CD14-positive monocyte (primary cell): ENCODE data around the gene RPS24. TPM values are rescaled to one million over a fixed set of nuclear protein-coding genes. Genes with fewer than 3 reads are reported as not detected.

Experiments used
- DNase-seq, 3 donors: peaks; one replicate each; pipeline ENCODE4 v3.0.0-alpha.2; 2011 to 2022
- H2AFZ ChIP-seq: 2 replicates; pipeline ENCODE4 v1.6.0; 2012; ENCODE audit warnings: mild to moderate bottlenecking, low read depth, low read length, inconsistent platforms; ENCODE audit not compliant: insufficient read depth, poor library complexity, severe bottlenecking
- H3K27ac ChIP-seq, 2 donors: 1 replicate in 1 of 2; 2 replicates in 1 of 2; pipeline ENCODE4 v1.5.1; 2012 to 2013; ENCODE audit warnings: low read length in 2 of 2, control low read depth in 1 of 2, inconsistent platforms in 1 of 2, low read depth in 1 of 2, mild to moderate bottlenecking in 1 of 2
- H3K27me3 ChIP-seq, 2 donors: one replicate each; pipeline versions ENCODE4 v1.6.0 to v1.6.1; 2011 to 2013; ENCODE audit warnings: low read length in 2 of 2; ENCODE audit not compliant: control insufficient read depth in 2 of 2, insufficient read depth in 2 of 2
- H3K36me3 ChIP-seq, 2 donors: replicated peaks in 1 of 2; 1 replicate in 1 of 2; 2 replicates in 1 of 2; pipeline versions ENCODE4 v1.5.1 to v1.6.1; 2012 to 2013; ENCODE audit warnings: low read length in 2 of 2, control low read depth in 1 of 2, inconsistent platforms in 1 of 2, mild to moderate bottlenecking in 1 of 2; ENCODE audit not compliant: insufficient read depth in 2 of 2, control insufficient read depth in 1 of 2
- H3K4me1 ChIP-seq, 2 donors: 1 replicate in 1 of 2; 2 replicates in 1 of 2; pipeline versions ENCODE4 v1.5.1 to v1.6.1; 2012 to 2013; ENCODE audit warnings: low read length in 2 of 2, control low read depth in 1 of 2, inconsistent platforms in 1 of 2, mild to moderate bottlenecking in 1 of 2, moderate library complexity in 1 of 2; ENCODE audit not compliant: insufficient read depth in 2 of 2, control insufficient read depth in 1 of 2
- H3K4me2 ChIP-seq: replicated peaks from 2 replicates; pipeline ENCODE3; 2012; ENCODE audit warnings: low read length, moderate library complexity, mild to moderate bottlenecking; ENCODE audit not compliant: poor library complexity, severe bottlenecking; ENCODE audit errors: extremely low read depth
- H3K4me3 ChIP-seq, 3 experiments: fragments of 200-600 bp in 1 of 3; sonication (generic) in 1 of 3; replicated peaks in 1 of 3; 1 replicate in 2 of 3; 2 replicates in 1 of 3; pipeline ENCODE4 v1.5.1; 2011 to 2013; ENCODE audit warnings: low read length in 3 of 3, mild to moderate bottlenecking in 3 of 3, control low read depth in 2 of 3, low read depth in 2 of 3, inconsistent platforms in 1 of 3, moderate library complexity in 1 of 3
- H3K79me2 ChIP-seq: 2 replicates; pipeline ENCODE4 v1.6.0; 2012; ENCODE audit warnings: mild to moderate bottlenecking, control low read depth, inconsistent platforms, low read length, moderate library complexity; ENCODE audit not compliant: insufficient read depth
- H3K9ac ChIP-seq: 2 replicates; pipeline ENCODE4 v1.6.0; 2017; ENCODE audit warnings: low read length, mild to moderate bottlenecking; ENCODE audit not compliant: insufficient read depth, poor library complexity, severe bottlenecking
- H3K9me3 ChIP-seq, 2 donors: replicated peaks in 1 of 2; 1 replicate in 1 of 2; 2 replicates in 1 of 2; pipeline versions ENCODE4 v1.5.1 to v1.6.1; 2012 to 2013; ENCODE audit warnings: low read length in 2 of 2, control low read depth in 1 of 2; ENCODE audit not compliant: control insufficient read depth in 1 of 2, insufficient read depth in 1 of 2
- H4K20me1 ChIP-seq: 2 replicates; pipeline ENCODE4 v1.6.0; 2012; ENCODE audit warnings: mild to moderate bottlenecking, low read length, control low read depth, moderate library complexity; ENCODE audit not compliant: insufficient read depth
- H3K27ac Mint-ChIP-seq, 7 donors: one replicate each; pipeline ENCODE4 v1.8.0; 2020; ENCODE audit warnings: mild to moderate bottlenecking in 7 of 7, mixed read lengths in 7 of 7, moderate library complexity in 6 of 7, inconsistent platforms in 2 of 7
- H3K27me3 Mint-ChIP-seq, 3 donors: one replicate each; pipeline ENCODE4 v1.8.0; 2021 to 2022; ENCODE audit warnings: low read depth in 3 of 3, mild to moderate bottlenecking in 3 of 3, mixed read lengths in 3 of 3, moderate library complexity in 3 of 3, inconsistent platforms in 1 of 3
- H3K36me3 Mint-ChIP-seq, 2 donors: one replicate each; pipeline ENCODE4 v1.8.0; 2020; ENCODE audit warnings: mixed read lengths in 2 of 2, inconsistent platforms in 1 of 2, mild to moderate bottlenecking in 1 of 2
- H3K4me1 Mint-ChIP-seq: one replicate; pipeline ENCODE4 v1.8.0; 2020; ENCODE audit warnings: mild to moderate bottlenecking, mixed read lengths
- H3K4me3 Mint-ChIP-seq, 2 donors: one replicate each; pipeline ENCODE4 v1.8.0; 2020; ENCODE audit warnings: mild to moderate bottlenecking in 2 of 2, mixed read lengths in 2 of 2, moderate library complexity in 1 of 2
- H3K9me3 Mint-ChIP-seq, 7 donors: one replicate each; pipeline ENCODE4 v1.8.0; 2020 to 2022; ENCODE audit warnings: mixed read lengths in 7 of 7, mild to moderate bottlenecking in 6 of 7, moderate library complexity in 6 of 7, inconsistent platforms in 2 of 7
- CTCF ChIP-seq: fragments of 200-600 bp; IDR thresholded peaks from one replicate; pipeline ENCODE4 v1.8.0; 2022; ENCODE audit warnings: antibody characterized with exemption, mild to moderate bottlenecking
- WGBS: methylation state at CpG from one replicate; pipeline ENCODE4 v1.1.5; 2013; ENCODE audit warnings: missing lambda C conversion rate; ENCODE audit not compliant: insufficient coverage; 5-methylcytosine and 5-hydroxymethylcytosine counted together
- intact Hi-C, 2 donors: fragments of 100-400 bp; cut with micrococcal nuclease; formaldehyde crosslinking; loops; one replicate each; pipeline versions ENCODE4 v1.15.0 to v1.15.1; 2023
- polyA plus RNA-seq, 3 donors: library from polyadenylated mRNA; depleted of rRNA in 1 of 3; unstranded in 2 of 3; stranded (reverse) in 1 of 3; fragments of 300-500 nt in 2 of 3; fragments of >200 nt in 1 of 3; fragmentation: Illumina TruSeq in 2 of 3; gene quantifications; 1 replicate in 2 of 3; 2 replicates in 1 of 3; pipeline ENCODE4 v1.2.3, GENCODE V29; 2012 to 2021

The RPS24 gene
- polyA plus RNA-seq, 3 donors, result 801 to 2,073 (median 840) TPM

- Histone ChIP-seq H2AFZ (no peak overlapping the region), H4K20me1 (peaks cover 61% of the 10 kb centered on the region), H3K4me3 (no peak overlapping the region), H3K36me3 (peaks cover 54 to 56% of the 10 kb centered on the region in 2 donors), H3K27me3 (no peaks in the 10 kb centered on the region), H3K9ac (peak overlapping the region; percentile 4), H3K4me1 (peaks cover 11 to 12% of the 10 kb centered on the region in 2 donors), H3K79me2 (peaks cover 64% of the 10 kb centered on the region), H3K9me3 (no peaks in the 10 kb centered on the region), H3K4me2 (no peak overlapping the region), H3K27ac (no peak overlapping the region)
- no peak for TF ChIP-seq CTCF
- intact Hi-C loops, result no loop called here
- Mint-ChIP-seq H3K27me3 (peaks cover 0 to 2% (median 0%) of the 10 kb centered on the region in 3 donors), H3K9me3 (no peaks in the 10 kb centered on the region), H3K4me1 (peaks cover 26% of the 10 kb centered on the region), H3K4me3 (no peak overlapping the region), H3K27ac (peak overlapping the region in 2 of 7 donors; percentile 24 to 78), H3K36me3 (peaks cover 53% of the 10 kb centered on the region in 2 donors)
- no peak for DNase-seq
- WGBS, result 97% methylated on average over 3 of the region's 5 CpGs
Observed at GRCh38 chr10:78035437-78035836, 1.8 kb downstream of the RPS24 start.

DNA sequence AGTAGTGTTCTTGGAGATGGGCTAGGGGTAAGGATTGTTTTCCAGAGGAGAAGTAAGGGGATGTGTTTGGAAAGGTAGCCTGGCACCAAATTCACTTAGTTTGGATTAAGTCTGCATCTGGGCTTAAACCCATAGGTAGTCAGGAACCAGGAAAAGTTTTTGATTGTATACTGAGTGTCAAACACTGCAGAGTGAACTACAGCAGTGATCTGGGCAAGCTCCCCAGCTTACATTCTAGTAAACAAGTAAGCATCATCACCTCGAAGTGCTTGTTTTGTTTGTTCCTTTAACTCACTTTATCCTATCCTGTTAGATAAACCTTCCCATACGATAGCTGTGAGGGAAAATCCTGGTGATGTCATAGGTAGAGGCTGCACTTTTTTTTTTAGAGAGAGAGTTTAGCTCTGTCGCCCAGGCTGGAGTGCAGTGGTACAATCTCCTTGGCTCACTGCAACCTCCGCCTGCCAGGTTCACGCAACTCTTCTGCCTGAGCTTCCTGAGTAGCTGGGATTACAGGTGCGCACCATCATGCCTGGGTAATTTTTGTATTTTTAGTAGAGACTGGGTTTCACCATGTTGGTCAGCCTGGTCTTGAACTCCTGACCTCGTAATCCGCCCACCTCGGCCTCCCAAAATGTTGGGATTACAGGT, 2.4 kb downstream of the RPS24 start:
- Histone ChIP-seq H2AFZ (no peak overlapping the region), H3K4me2 (no peak overlapping the region), H3K4me3 (no peak overlapping the region), H4K20me1 (peaks cover 67% of the 10 kb centered on the region), H3K27ac (no peak overlapping the region), H3K79me2 (peaks cover 70% of the 10 kb centered on the region), H3K9ac (peak overlapping the region; percentile 4), H3K27me3 (no peaks in the 10 kb centered on the region), H3K36me3 (peaks cover 60 to 62% of the 10 kb centered on the region in 2 donors), H3K9me3 (no peaks in the 10 kb centered on the region), H3K4me1 (peaks cover 11 to 12% of the 10 kb centered on the region in 2 donors)
- Mint-ChIP-seq H3K36me3 (peaks cover 59 to 60% of the 10 kb centered on the region in 2 donors), H3K27me3 (peaks cover 0 to 2% (median 0%) of the 10 kb centered on the region in 3 donors), H3K4me3 (no peak overlapping the region), H3K4me1 (peaks cover 26% of the 10 kb centered on the region), H3K27ac (peak overlapping the region in 3 of 7 donors; percentile 24 to 78 (median 48)), H3K9me3 (no peaks in the 10 kb centered on the region)
- DNase-seq, result no peak
- intact Hi-C loops, result no loop called here
- TF ChIP-seq CTCF, result no peak
- 98% methylated on average over 6 of the region's 9 CpGs for WGBS
